PC-9 (cell line): ENCODE data around the gene OR52E8. TPM values are rescaled to one million over a fixed set of nuclear protein-coding genes. Genes with fewer than 3 reads are reported as not detected.
A peak's percentile ranks its signal among the peaks of the same experiment; 100 is the strongest.

ENCODE experiments used
- BruUV-seq: library from RNA; stranded (reverse); fragments of 400-500 nt; replicated peaks from 2 replicates; lab custom pipeline; 2021; lab: Mats Ljungman, UMichigan
- CTCF ChIA-PET: fragments of 300-600 bp; sonication (Branson Sonifier 250); formaldehyde crosslinking; loops from one replicate; lab custom pipeline; 2022; ENCODE audit warnings: antibody characterized with exemption; lab: Charles Lee
- POLR2A ChIA-PET: fragments of 300-600 bp; sonication (Branson Sonifier 250); formaldehyde crosslinking; loops from one replicate; lab custom pipeline; 2022; ENCODE audit warnings: antibody characterized with exemption; ENCODE audit not compliant: unreplicated experiment; lab: Charles Lee
- DNase-seq, 2 experiments: peaks; one replicate each; pipeline versions ENCODE4 v3.0.0 to v3.0.0-alpha.2; 2015 to 2022; ENCODE audit warnings: mixed read lengths in 1 of 2
- H2AFZ ChIP-seq: fragments of 200-600 bp; sonication (generic); 2 replicates; pipeline ENCODE4 v1.8.1; 2017; ENCODE audit warnings: antibody characterized with exemption
- H3F3A ChIP-seq: fragments of 200-600 bp; sonication (generic); 2 replicates; pipeline ENCODE4 v1.8.1; 2017; ENCODE audit warnings: antibody characterized with exemption, mild to moderate bottlenecking, low read depth; ENCODE audit not compliant: insufficient read depth
- H3K27ac ChIP-seq: fragments of 200-600 bp; sonication (generic); 2 replicates; pipeline ENCODE4 v1.6.1; 2016; ENCODE audit warnings: mixed run types
- H3K27me3 ChIP-seq: fragments of 200-600 bp; sonication (generic); 2 replicates; pipeline ENCODE4 v1.6.1; 2016; ENCODE audit warnings: low read depth, mixed run types; ENCODE audit not compliant: insufficient read depth
- H3K36me3 ChIP-seq: fragments of 200-600 bp; sonication (generic); 2 replicates; pipeline ENCODE4 v1.6.1; 2016; ENCODE audit warnings: low read depth, mixed run types
- H3K4me1 ChIP-seq: fragments of 200-600 bp; sonication (generic); replicated peaks from 2 replicates; pipeline ENCODE4 v1.6.1; 2016; ENCODE audit warnings: mixed run types; ENCODE audit not compliant: insufficient read depth
- H3K4me2 ChIP-seq: fragments of 200-600 bp; sonication (generic); 2 replicates; pipeline ENCODE4 v1.6.1; 2017; ENCODE audit warnings: mixed run types
- H3K4me3 ChIP-seq: fragments of 200-600 bp; sonication (generic); 2 replicates; pipeline ENCODE4 v1.6.1; 2016; ENCODE audit warnings: mixed run types
- H3K79me2 ChIP-seq: fragments of 200-600 bp; sonication (generic); 2 replicates; pipeline ENCODE4 v1.6.1; 2017; ENCODE audit warnings: low read depth, mixed run types
- H3K9me2 ChIP-seq: fragments of 200-600 bp; sonication (generic); 2 replicates; pipeline ENCODE4 v1.8.1; 2017; ENCODE audit warnings: mild to moderate bottlenecking; ENCODE audit not compliant: insufficient read depth
- H3K9me3 ChIP-seq: fragments of 200-600 bp; sonication (generic); 2 replicates; pipeline ENCODE4 v1.8.1; 2016; ENCODE audit warnings: low read depth; ENCODE audit not compliant: insufficient read depth
- H4K20me1 ChIP-seq: fragments of 200-600 bp; sonication (generic); 2 replicates; pipeline ENCODE4 v1.8.1; 2017; ENCODE audit not compliant: insufficient read depth
- CTCF ChIP-seq: fragments of 200-600 bp; sonication (generic); conservative IDR thresholded peaks from 2 replicates; pipeline ENCODE4 v1.6.1; 2017; ENCODE audit warnings: mixed run types, antibody characterized with exemption, mild to moderate bottlenecking, moderate library complexity
- EZH2 ChIP-seq: fragments of 200-600 bp; sonication (generic); IDR thresholded peaks from 2 replicates; pipeline ENCODE4 v1.8.0; 2017; ENCODE audit warnings: antibody characterized with exemption, low read depth
- intact Hi-C: fragments of 100-400 bp; cut with micrococcal nuclease; formaldehyde crosslinking; loops from one replicate; pipeline ENCODE4 v1.10.0; 2022; ENCODE audit not compliant: unreplicated experiment
- total RNA-seq: library from RNA; stranded (reverse); gene quantifications from 2 replicates; pipeline ENCODE4 v1.2.3, GENCODE V29; 2021

OR52E8 gene
- total RNA-seq, 1 experiment from 2014 or later: not detected

DNA sequence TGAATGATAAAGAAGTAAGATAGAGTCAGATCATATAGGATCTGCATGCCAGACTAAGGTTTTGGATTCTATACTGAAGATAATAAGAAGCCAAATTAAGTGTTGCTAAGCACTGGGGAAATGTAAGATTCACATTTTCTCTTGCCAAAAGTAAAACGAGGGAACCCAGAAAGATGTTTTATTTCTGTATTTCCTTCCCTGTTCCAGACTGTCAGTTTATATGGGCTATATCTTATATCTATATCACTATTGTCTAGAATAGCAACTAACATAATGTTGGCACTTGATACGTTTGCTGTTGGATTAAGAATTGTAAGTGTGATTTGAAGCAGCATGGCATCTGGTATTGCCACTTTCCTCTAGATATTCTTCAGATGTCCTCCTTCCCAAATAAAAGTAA is 24.0 kb downstream of the OR52E8 start:
- DNase-seq: no peak
- H3K79me2 ChIP-seq: no peaks in the 10 kb centered on the region
- ChIA-PET POLR2A (no interaction called here), CTCF (no interaction called here)
- TF ChIP-seq CTCF: no peak
- TF ChIP-seq EZH2: no peak
- H3K9me3 ChIP-seq: no peaks in the 10 kb centered on the region
- H3K9me2 ChIP-seq: no peaks in the 10 kb centered on the region
- no peak overlapping the region for H3K27ac ChIP-seq
- no peak overlapping the region for H3K4me2 ChIP-seq
- BruUV-seq: no TSS peak
- no peaks in the 10 kb centered on the region for H3K27me3 ChIP-seq
- no peak overlapping the region for H3K4me3 ChIP-seq
- no peaks in the 10 kb centered on the region for H3K4me1 ChIP-seq
- no peak overlapping the region for H2AFZ ChIP-seq
- no peaks in the 10 kb centered on the region for H4K20me1 ChIP-seq
- H3F3A ChIP-seq: no peaks in the 10 kb centered on the region
- H3K36me3 ChIP-seq: no peaks in the 10 kb centered on the region
- intact Hi-C loops: no loop called here

DNA sequence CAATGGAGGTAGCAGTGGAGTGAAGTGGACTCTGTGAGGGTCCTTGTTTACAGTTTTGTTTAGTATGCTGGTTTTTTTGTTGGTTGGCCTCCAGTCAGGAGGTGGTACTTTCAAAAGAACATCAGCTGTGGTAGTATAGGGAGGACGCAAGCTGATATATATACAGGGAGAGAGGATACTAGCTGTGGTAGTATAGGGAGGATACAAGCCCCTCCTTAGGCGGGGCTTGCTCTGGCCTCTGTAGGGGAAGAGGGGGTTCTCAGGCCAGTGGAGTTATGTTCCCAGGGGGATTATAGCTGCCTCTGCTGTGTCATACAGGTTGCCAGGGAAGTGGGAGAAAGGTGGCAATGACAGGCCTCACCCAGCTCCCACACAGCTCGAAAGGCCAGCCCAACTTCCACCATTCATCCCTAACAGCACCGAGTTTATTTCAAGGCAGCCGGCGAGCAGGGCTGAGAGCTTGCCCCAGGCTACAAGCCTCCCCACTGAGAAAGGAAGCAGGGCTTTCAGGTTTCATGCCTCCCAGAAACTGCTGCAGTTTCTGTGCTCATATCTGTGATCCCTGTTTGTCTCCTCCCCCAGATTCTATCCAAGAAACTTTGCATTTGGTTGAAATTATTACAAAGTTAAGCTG is 26.2 kb downstream of the OR52E8 start:
- Histone ChIP-seq H3K4me1 (no peaks in the 10 kb centered on the region), H3K4me3 (no peak overlapping the region), H3K4me2 (no peak overlapping the region), H3K79me2 (no peaks in the 10 kb centered on the region), H3K9me2 (no peaks in the 10 kb centered on the region), H3K27me3 (no peaks in the 10 kb centered on the region), H3K9me3 (no peaks in the 10 kb centered on the region), H3K27ac (no peak overlapping the region), H3K36me3 (no peaks in the 10 kb centered on the region), H3F3A (no peaks in the 10 kb centered on the region), H2AFZ (no peak overlapping the region), H4K20me1 (no peaks in the 10 kb centered on the region)
- ChIA-PET POLR2A (no interaction called here), CTCF (no interaction called here)
- BruUV-seq: no TSS peak
- TF ChIP-seq EZH2: no peak
- no peak for TF ChIP-seq CTCF
- intact Hi-C loops: no loop called here
- no peak for DNase-seq

DNA sequence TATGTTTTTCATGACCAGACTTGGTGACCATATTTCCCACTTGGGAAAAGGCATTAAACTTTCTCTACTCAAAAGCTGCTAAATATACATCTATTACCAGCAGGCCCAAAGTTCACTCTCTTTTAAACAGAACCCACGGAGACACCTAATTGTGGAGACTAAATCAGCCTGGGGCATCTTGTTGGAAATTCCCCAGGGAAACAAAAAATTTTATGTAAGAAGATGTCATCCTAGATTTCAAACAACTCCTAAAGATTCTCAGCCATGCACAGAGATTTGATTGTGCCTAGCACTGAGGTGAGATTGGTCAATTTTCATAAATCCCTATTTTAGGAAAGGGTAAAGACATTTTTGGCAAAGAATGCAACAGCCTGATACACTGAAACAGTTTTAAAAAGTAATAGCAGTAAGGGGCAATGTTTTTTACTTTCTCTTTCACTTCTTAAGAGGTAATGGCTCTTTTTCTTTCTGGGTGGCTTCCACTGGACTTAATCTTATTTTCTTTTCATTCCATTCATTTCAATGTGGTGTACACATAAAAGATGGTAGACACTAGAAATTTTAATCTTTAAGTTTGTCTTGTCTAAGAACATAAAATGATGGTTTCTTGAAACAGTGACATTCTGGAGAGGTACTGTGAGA is 39.1 kb downstream of the OR52E8 start:
- no peaks in the 10 kb centered on the region for H3K27me3 ChIP-seq
- H3K4me1 ChIP-seq: no peaks in the 10 kb centered on the region
- H3K9me2 ChIP-seq: no peaks in the 10 kb centered on the region
- no peaks in the 10 kb centered on the region for H3F3A ChIP-seq
- no peaks in the 10 kb centered on the region for H3K79me2 ChIP-seq
- ChIA-PET POLR2A (no interaction called here), CTCF (no interaction called here)
- H3K36me3 ChIP-seq: no peaks in the 10 kb centered on the region
- H3K27ac ChIP-seq: no peak overlapping the region
- no peak overlapping the region for H2AFZ ChIP-seq
- no peak for DNase-seq
- H3K9me3 ChIP-seq: no peaks in the 10 kb centered on the region
- intact Hi-C loops: no loop called here
- H4K20me1 ChIP-seq: no peaks in the 10 kb centered on the region
- H3K4me2 ChIP-seq: peak overlapping the region; percentile 13; the same call in 1 of the 2 replicates
- no TSS peak for BruUV-seq
- H3K4me3 ChIP-seq: no peak overlapping the region
- TF ChIP-seq EZH2: no peak
- TF ChIP-seq CTCF: no peak
